ENCODE data around the gene TMEM88.

- TF ChIP-seq POLR2A (IDR thresholded peaks at IDR 0.05) (no peak), CTCF (IDR thresholded peaks at IDR 0.05) (no peak), EP300 (IDR thresholded peaks at IDR 0.05) (no peak)
Observed at GRCh38 chr17:7809086-7809790, 45.6 kb upstream of the TMEM88 start.

Data from tibial nerve (tissue), 4 donors.